Duodenal mucosa (tissue), 2 donors: ENCODE results near the gene ST3GAL5.

Source experiments
- H3K27ac ChIP-seq: one replicate; pipeline ENCODE4 v1.7.0; 2013; ENCODE audit warnings: low read depth, low read length
- H3K27me3 ChIP-seq, 2 donors: one replicate each; pipeline ENCODE4 v1.7.0; 2013; ENCODE audit warnings: low read length in 2 of 2, control low read depth in 1 of 2; ENCODE audit not compliant: insufficient read depth in 2 of 2, control insufficient read depth in 1 of 2
- H3K36me3 ChIP-seq, 2 donors: one replicate each; pipeline ENCODE4 v1.7.0; 2013; ENCODE audit warnings: low read length in 2 of 2, control low read depth in 1 of 2; ENCODE audit not compliant: insufficient read depth in 2 of 2, control insufficient read depth in 1 of 2
- H3K4me1 ChIP-seq, 2 donors: one replicate each; pipeline ENCODE4 v1.7.0; 2013; ENCODE audit warnings: low read length in 2 of 2, control low read depth in 1 of 2; ENCODE audit not compliant: insufficient read depth in 2 of 2, control insufficient read depth in 1 of 2
- H3K4me3 ChIP-seq, 2 donors: one replicate each; pipeline ENCODE4 v1.7.0; 2013; ENCODE audit warnings: low read length in 2 of 2, low read depth in 1 of 2
- H3K9ac ChIP-seq, 2 donors: one replicate each; pipeline ENCODE4 v1.7.0; 2013; ENCODE audit warnings: low read length in 2 of 2, low read depth in 1 of 2
- H3K9me3 ChIP-seq, 2 donors: one replicate each; pipeline ENCODE4 v1.7.0; 2013; ENCODE audit warnings: low read length in 2 of 2, control low read depth in 1 of 2; ENCODE audit not compliant: control insufficient read depth in 1 of 2

The ST3GAL5 gene

DNA sequence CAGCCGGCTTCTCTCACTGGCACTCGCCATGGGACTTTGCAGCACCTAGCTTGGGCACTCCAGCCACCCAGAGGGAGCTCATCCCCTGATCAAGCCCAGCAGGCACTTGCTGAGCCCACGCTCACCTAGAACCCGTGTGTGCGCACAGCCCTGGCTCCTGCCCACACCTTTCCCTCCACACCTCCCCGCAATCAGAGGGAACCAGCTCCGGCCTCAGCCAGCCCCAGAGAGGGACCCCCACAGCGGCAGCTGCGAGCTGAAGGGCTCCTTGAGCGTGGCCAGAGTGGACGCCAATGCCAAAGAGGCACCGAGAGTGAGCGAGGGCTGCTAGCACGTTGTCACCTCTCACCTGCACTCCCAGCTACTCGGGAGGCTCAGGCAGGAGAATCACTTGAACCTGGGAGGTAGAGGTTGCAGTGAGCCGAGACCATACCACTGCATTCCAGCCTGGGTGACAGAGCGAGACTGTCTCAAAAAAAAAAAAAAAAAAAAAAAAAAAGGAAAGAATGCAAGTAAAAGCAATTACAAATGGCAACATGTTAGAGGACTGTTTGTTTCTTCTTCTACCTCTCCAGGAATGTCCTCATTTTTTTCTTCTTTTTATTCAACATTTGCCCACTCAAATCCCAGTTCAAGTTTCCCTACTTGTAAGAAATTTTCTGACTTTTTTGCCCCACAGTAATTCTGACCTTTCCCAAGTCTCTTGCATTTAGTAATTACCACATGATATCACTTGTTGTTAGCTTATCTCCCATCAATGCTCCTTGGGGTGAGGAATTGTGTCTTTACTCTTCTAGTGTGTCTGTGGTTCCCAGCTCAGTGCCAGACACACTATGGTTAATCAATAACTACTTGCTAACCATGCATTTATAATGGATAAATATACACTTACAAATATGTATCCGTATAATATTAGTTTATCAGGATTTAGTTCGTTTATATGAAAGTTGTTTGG is 40.6 kb upstream of the ST3GAL5 start:
- Histone ChIP-seq H3K9ac (no peak overlapping the region), H3K27me3 (no peaks in the 10 kb centered on the region), H3K4me3 (no peak overlapping the region), H3K4me1 (peaks cover 0 to 5% of the 10 kb centered on the region in 2 donors), H3K27ac (no peak overlapping the region), H3K9me3 (no peaks in the 10 kb centered on the region), H3K36me3 (no peaks in the 10 kb centered on the region)

DNA sequence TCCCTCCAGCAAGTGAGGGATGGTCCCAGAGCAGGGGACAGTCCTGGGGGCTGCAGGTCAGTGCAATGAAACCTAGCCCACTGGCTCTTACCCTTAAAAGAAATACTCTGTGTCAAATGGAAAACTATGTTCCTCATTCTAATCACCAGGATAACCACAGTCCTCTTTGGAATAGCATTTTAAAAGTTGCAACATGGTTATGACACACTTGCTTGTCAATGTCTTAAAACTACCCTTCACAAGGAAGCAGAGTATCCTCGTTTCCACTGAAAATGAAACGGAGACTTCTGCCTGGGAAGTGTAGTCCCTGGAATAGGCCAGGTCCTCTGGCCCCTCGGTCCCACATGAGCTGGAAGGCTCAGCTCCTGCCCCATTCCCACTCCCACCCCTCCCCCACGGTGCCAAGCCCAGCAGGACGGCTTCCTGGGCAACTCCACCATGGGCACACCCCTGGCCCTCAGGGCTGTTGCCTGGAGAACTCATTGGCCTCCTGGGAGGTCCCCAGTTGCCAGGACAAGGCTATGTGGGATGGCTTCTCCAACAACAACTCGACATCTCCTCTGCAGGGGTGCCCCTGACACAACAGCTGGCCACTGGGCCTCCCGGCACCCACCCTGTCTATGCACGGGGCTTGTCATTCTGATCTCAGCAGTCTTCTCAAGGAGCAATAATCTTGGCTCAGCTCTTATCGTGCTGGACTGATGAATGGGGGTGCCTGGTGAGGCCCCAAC is 38.3 kb upstream of the ST3GAL5 start:
- Histone ChIP-seq H3K4me3 (no peak overlapping the region), H3K27ac (no peak overlapping the region), H3K36me3 (no peaks in the 10 kb centered on the region), H3K4me1 (peaks cover 0 to 5% of the 10 kb centered on the region in 2 donors), H3K9me3 (no peaks in the 10 kb centered on the region), H3K27me3 (no peaks in the 10 kb centered on the region), H3K9ac (no peak overlapping the region)

DNA sequence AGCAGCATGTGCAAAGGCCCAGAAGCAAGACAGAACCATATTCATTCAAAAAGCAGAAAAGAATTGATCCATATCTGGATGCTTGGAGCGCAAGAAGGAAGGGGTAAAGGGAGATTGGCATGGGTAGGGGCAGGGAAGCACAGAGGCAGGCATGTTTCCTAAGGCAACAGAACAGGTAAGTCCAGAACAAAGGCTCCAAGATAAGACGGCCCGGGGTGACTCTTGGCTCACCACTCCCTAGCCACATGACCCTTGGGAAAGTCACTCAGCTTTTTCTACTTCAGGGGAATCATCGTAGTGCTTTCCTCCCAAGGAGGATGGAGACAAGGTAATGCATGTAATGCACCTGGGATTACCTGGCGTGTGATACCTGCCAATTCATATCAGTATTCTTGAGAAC is 37.7 kb upstream of the ST3GAL5 start:
- no peak overlapping the region for H3K4me3 ChIP-seq
- H3K9me3 ChIP-seq, result no peaks in the 10 kb centered on the region
- no peak overlapping the region for H3K27ac ChIP-seq
- peaks cover 0 to 5% of the 10 kb centered on the region in 2 donors for H3K4me1 ChIP-seq
- H3K36me3 ChIP-seq, result no peaks in the 10 kb centered on the region
- no peak overlapping the region for H3K9ac ChIP-seq
- no peaks in the 10 kb centered on the region for H3K27me3 ChIP-seq

DNA sequence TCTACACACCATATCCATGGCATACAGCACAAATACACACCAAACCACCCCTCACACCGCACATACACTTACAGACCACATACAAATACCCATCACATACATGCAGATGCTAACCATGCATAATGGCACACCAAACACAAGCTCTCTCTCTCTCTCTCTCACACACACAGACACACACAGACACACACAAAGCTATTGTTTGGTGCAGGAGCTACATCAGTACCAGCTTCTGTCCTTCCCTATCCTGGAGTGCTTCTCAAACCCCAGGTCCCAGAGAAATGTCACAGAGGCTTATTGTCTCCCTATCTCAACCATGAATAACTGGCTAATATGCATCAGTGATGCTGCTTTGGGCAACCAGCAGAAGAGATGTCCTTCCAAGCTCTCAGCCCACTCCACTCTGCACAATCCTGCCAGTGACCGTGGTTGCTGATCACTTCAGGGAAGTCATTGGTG is 36.5 kb upstream of the ST3GAL5 start:
- no peaks in the 10 kb centered on the region for H3K36me3 ChIP-seq
- H3K9me3 ChIP-seq, result no peaks in the 10 kb centered on the region
- no peak overlapping the region for H3K27ac ChIP-seq
- no peak overlapping the region for H3K4me3 ChIP-seq
- H3K4me1 ChIP-seq, result peaks cover 0 to 5% of the 10 kb centered on the region in 2 donors
- H3K27me3 ChIP-seq, result no peaks in the 10 kb centered on the region
- H3K9ac ChIP-seq, result no peak overlapping the region

DNA sequence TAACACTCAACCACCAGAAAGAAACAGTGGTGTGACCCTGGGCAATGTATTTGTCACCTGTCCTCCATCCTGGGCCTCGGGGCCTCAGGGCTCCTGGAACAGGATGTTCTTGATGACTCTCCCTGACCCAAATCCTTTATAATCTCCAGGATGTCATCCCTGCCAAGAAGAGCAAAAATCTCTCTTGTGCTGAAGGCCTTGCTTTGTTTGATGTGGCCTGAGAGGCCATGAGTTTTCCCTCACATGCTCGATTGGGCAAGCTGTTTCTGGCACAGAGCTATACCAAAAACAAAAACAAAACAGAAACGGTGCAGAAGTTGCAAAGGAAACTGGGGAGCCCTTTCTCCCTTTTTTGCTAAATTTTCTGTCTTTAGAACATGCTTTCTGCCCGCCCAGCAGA is 35.7 kb upstream of the ST3GAL5 start:
- no peak overlapping the region for H3K9ac ChIP-seq

DNA sequence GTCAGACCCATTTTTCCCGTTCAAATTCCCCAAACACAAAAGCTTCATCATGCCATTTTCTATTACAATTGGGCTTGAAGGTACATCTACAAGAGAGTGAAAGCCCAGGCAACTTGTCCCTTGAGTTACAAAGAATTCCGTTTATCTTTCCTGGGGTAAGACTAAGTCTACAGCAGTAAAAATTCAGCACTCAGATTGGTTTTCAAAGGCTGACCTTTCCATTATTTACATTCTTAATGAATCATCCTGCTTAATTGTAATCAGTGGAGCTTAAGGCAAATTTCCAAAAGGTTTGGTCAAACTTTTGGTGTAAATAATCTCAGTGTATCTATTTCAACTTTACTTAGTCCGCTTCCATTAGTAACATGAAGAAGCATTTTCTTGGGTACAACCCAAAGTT is 33.4 kb upstream of the ST3GAL5 start:
- Histone ChIP-seq H3K4me3 (no peak overlapping the region), H3K4me1 (peaks cover 0 to 5% of the 10 kb centered on the region in 2 donors), H3K27me3 (no peaks in the 10 kb centered on the region), H3K9me3 (no peaks in the 10 kb centered on the region), H3K27ac (no peak overlapping the region), H3K36me3 (no peaks in the 10 kb centered on the region), H3K9ac (no peak overlapping the region)

More for the DNA sequence above, 35.7 kb upstream of the ST3GAL5 start:
- Histone ChIP-seq H3K27me3 (no peaks in the 10 kb centered on the region), H3K9me3 (no peaks in the 10 kb centered on the region), H3K27ac (no peak overlapping the region), H3K4me1 (peaks cover 0 to 5% of the 10 kb centered on the region in 2 donors), H3K36me3 (no peaks in the 10 kb centered on the region), H3K4me3 (no peak overlapping the region)

DNA sequence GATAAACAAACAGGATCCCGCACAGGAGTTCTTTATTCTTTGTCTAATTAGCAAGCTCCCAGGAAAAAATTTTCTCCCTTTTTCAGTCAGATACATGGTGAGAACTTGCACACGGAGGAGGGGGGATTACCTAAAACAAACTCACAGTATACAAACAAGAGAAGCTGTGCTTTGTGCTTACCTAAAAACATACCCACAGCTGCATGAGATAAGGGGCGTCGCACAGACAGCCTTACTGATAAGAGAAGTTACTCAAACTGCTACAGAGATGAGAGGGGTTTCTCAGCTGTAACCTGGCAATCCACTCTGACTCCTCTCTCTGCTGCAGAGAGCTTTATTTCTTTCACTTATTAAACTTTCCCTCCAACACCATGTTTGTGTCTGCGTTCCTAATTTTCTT is 32.9 kb upstream of the ST3GAL5 start:
- no peaks in the 10 kb centered on the region for H3K27me3 ChIP-seq
- H3K9ac ChIP-seq, result no peak overlapping the region
- H3K36me3 ChIP-seq, result no peaks in the 10 kb centered on the region
- H3K27ac ChIP-seq, result no peak overlapping the region
- H3K4me3 ChIP-seq, result no peak overlapping the region
- no peaks in the 10 kb centered on the region for H3K9me3 ChIP-seq
- peaks cover 0 to 5% of the 10 kb centered on the region in 2 donors for H3K4me1 ChIP-seq

DNA sequence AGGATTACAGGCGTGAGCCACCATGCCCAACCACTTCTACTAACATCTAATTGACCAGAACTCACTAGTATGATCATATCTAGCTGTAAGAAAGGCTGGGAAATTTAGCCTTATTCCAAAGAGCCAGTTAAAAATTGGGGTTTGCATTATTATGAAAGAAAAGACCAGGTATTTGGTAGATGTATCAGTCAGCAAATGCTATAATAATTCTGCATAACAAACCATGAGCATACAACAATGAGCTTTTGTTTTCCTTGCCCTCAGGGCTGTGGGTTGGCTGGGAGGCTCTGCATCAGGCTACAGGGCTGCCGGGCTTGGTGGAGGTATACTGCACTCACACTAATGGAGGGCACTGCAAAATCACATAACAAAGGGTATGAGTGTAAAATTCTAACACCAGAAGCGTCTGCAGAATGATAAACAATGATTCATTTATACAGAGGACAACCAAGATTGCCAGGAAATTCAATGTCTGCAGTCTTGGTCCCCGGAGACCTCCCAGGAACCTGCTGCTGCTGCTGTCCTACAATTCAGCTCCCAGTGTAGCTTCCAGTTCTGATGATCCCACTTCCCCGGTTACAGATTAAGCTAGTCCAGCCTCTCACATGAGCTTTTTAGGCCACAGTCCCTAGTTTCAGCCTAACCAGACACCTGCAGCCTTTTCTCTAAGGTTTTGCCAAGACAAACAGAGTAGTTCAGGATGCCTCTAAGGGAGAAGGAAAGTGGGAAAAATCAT is 32.2 kb upstream of the ST3GAL5 start:
- H3K9me3 ChIP-seq, result no peaks in the 10 kb centered on the region
- H3K27ac ChIP-seq, result no peak overlapping the region
- H3K4me1 ChIP-seq, result peaks cover 0 to 5% of the 10 kb centered on the region in 2 donors
- H3K36me3 ChIP-seq, result no peaks in the 10 kb centered on the region
- no peak overlapping the region for H3K4me3 ChIP-seq
- no peaks in the 10 kb centered on the region for H3K27me3 ChIP-seq
- H3K9ac ChIP-seq, result no peak overlapping the region

DNA sequence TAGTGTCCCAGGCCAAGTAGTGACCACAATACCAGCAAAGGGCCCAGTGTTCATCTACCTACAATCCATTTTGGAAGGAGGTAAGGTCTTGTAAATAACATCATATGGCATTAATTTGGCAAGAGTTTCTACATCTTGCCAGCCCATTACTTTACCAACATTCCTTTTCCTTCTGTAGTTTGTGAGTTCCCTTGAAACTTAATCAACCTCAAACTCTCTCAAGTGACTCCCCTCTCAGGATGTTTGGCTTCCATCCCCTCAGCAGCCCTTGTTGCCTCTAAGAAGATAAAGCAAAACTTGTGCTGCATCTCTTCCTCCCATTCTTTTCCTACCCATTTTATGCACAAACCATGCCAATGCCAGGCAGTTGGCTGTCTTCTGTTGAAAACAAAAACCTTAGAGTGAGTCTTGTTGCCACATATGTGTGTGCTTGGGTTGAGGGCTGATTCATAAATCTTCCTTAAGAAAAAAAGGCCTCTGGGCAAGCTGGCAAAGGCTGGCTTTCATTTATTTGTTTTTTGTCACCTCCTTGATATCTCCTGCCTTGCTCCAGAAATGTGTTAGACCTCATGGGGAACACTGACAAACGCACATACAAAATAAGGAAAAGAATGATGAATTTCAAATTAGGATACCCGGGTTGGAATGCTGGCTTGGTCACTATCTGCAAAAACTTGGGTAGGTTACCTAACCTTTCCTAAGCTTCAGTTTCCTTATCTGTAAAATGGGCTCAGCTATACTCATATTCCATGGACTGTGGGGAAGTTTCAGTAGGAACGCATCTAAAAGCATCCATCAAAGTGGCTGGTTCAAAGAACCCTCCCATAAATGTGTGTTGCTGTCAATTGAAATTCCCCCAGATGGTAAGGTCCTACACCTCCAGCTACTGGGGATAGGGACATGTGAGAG is 29.4 kb upstream of the ST3GAL5 start:
- no peak overlapping the region for H3K4me3 ChIP-seq
- no peaks in the 10 kb centered on the region for H3K36me3 ChIP-seq
- H3K9me3 ChIP-seq, result no peaks in the 10 kb centered on the region
- H3K9ac ChIP-seq, result no peak overlapping the region
- H3K27ac ChIP-seq, result no peak overlapping the region
- no peaks in the 10 kb centered on the region for H3K27me3 ChIP-seq
- H3K4me1 ChIP-seq, result no peaks in the 10 kb centered on the region
